LNCAP (cell line): ENCODE data around the gene RER1.

Experiments used
- TF ChIP-seq, protein P1 (sequence below): fragments of 450-650 bp; IDR thresholded peaks from 2 replicates; pipeline ENCODE4 v1.5.1; 2017; ENCODE audit warnings: mild to moderate bottlenecking

The RER1 gene

DNA sequence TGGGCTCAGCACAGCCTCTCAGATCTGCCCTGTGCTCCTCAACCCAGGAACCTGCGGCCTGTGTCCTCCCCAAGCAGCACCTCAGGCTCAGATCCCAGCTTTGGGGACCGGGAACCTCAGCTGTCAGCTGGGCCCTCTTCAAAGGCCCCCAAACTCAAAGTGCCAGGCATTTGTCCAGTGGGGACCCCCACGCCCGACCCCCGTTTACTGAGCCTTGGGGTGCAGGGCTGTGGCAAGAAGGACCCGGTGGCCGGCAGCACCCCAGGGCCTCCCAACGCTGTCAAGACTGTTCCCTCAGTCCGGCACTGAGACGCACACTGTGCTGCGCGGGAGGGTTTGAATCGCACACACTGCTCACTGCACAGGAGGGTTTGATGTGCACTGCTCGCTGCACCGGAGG lies 35.2 kb upstream of the RER1 start:
- TF ChIP-seq, protein P1, sequence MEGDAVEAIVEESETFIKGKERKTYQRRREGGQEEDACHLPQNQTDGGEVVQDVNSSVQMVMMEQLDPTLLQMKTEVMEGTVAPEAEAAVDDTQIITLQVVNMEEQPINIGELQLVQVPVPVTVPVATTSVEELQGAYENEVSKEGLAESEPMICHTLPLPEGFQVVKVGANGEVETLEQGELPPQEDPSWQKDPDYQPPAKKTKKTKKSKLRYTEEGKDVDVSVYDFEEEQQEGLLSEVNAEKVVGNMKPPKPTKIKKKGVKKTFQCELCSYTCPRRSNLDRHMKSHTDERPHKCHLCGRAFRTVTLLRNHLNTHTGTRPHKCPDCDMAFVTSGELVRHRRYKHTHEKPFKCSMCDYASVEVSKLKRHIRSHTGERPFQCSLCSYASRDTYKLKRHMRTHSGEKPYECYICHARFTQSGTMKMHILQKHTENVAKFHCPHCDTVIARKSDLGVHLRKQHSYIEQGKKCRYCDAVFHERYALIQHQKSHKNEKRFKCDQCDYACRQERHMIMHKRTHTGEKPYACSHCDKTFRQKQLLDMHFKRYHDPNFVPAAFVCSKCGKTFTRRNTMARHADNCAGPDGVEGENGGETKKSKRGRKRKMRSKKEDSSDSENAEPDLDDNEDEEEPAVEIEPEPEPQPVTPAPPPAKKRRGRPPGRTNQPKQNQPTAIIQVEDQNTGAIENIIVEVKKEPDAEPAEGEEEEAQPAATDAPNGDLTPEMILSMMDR, result no peak

- TF ChIP-seq, protein P1, result no peak
Measured at GRCh38 chr1:2356911-2357845, 34.5 kb upstream of the RER1 start.

DNA sequence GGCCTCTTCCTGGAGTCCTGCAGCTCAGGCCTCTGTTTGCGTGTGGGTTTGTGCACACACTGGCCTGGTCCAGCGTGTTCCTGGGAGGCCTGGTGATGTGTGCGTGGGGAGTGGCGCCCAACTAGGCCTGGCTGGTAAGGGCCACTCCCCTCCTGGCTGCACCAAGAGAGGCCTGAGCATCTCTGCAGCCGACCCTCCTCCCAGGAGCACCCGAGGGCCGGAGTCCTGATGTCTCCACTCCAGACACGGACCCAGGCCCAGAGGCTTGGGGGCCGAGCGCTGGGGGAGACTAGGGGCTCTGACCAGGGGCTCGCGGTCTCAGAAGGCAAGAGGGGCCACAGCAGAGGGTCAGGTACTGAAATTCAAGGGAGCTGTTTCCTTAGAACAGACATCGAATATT lies 33.6 kb upstream of the RER1 start:
- TF ChIP-seq, protein P1, result no peak

DNA sequence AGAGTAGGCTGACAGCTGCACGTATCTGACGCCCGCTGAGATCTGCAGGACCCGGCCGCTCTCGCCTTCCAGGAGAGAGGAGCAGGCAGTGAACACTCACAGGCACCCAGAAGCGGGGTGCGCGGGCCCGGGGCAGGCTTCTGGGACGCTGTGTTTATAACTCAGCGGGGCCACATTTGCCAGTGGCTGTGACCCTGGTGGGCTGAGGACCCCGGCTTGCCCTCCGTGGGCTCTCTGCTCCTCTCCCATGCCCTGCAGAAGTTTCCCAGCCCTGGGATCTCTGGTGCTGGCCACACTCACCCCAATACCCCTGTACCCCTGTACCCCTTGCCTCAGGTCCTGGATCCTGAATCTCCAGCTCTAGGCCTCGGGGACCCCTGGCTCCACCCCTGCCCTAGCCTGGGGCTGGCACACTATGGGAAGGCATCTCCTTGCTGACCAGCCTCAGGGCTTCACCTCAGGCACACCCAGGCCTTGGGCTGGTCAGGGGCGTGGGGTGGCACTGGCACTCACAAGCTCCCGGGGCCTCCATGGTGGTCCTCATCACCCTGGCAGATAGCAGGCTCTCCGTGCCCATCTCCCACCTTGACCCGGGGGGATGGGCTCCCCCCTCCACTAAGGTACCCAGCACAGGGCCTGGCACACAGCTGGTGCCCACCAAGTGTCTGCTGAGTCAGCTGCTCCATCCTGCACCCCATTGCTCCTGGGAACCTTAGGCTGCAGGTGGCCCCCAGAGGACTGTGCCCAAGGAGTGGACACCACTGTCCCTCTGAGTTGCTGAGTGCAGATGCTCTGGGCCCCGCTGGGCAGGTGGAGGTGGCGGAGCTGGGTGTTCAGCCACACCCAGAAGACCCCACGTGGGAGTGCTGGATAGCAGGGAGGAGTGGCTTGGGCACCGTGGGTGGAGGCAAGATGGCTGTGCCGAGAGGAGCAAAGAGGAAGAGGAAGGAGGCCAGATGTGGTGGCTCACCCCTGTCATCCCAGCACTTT lies 32.7 kb upstream of the RER1 start:
- TF ChIP-seq, protein P1, result no peak

GRCh38 chr1:2360588-2361364 lies 30.9 kb upstream of the RER1 start:
- TF ChIP-seq, protein P1, result no peak

- TF ChIP-seq, protein P1, result no peak
Measured at GRCh38 chr1:2363847-2364513, 27.7 kb upstream of the RER1 start.
